Psoas muscle (tissue), 8 donors: ENCODE results near the gene GIMAP2. TPM values are rescaled to one million over a fixed set of nuclear protein-coding genes. Genes with fewer than 3 reads are reported as not detected.

Experiments used
- ATAC-seq, 4 donors: fragments of 200-7000 bp; cut with Tn5 transposase; one replicate each; pipeline ENCODE4 v1.9.1; 2020; ENCODE audit warnings: moderate library complexity in 3 of 4, mild to moderate bottlenecking in 2 of 4
- DNase-seq, 2 donors: peaks; one replicate each; pipeline ENCODE4 v3.0.0-alpha.2; 2020
- H3K27ac ChIP-seq: fragments of 200-600 bp; one replicate; pipeline ENCODE4 v1.8.0; 2022
- H3K27me3 ChIP-seq, 3 donors: fragments of 200-600 bp in 1 of 3; one replicate each; pipeline versions ENCODE4 v1.6.1 to v1.8.0; 2013 to 2022; ENCODE audit warnings: low read length in 2 of 3, mild to moderate bottlenecking in 2 of 3, moderate library complexity in 1 of 3; ENCODE audit not compliant: insufficient read depth in 3 of 3
- H3K36me3 ChIP-seq, 2 donors: fragments of 200-600 bp in 1 of 2; one replicate each; pipeline versions ENCODE4 v1.6.1 to v1.8.0; 2013 to 2022; ENCODE audit warnings: low read depth in 1 of 2, mild to moderate bottlenecking in 1 of 2, moderate library complexity in 1 of 2; ENCODE audit not compliant: insufficient read depth in 1 of 2
- H3K4me1 ChIP-seq: fragments of 200-600 bp; one replicate; pipeline ENCODE4 v1.8.0; 2022
- H3K4me3 ChIP-seq: fragments of 200-600 bp; one replicate; pipeline ENCODE4 v1.8.0; 2022; ENCODE audit warnings: mild to moderate bottlenecking
- H3K9me3 ChIP-seq: fragments of 200-600 bp; one replicate; pipeline ENCODE4 v1.8.0; 2022
- WGBS, 3 donors: extraction: QIAGEN DNeasy Blood & Tissue Kit; methylation state at CpG; one replicate each; pipeline versions ENCODE4 v1.1.6 to v1.1.7; 2013; 5-methylcytosine and 5-hydroxymethylcytosine counted together
- intact Hi-C, 2 donors: fragments of 100-400 bp; cut with DNase I; formaldehyde crosslinking; loops; one replicate each; pipeline versions ENCODE4 v1.11.0 to v1.14.2; 2022
- polyA plus RNA-seq, 3 donors: library from polyadenylated mRNA; stranded (reverse); fragments of 200-250 nt; gene quantifications; one replicate each; pipeline ENCODE4 v1.2.3, GENCODE V29; 2013
- total RNA-seq, 4 donors: library from RNA; stranded (reverse); fragmentation: NEBNext Ultra II Directional in 2 of 4; extraction: Animal tissue kit (Norgen Biotek cat#: 25700) in 2 of 4; gene quantifications; one replicate each; pipeline versions ENCODE4 v1.2.1 to v1.2.4, GENCODE V29; 2021 to 2023
- TF ChIP-seq, protein P1 (sequence below): fragments of 200-600 bp; IDR thresholded peaks from one replicate; pipeline ENCODE4 v1.8.0; 2022; ENCODE audit warnings: antibody characterized with exemption
- donor health status: healthy with polysubstance abuse.
- donor health status: DM: no; HTN: no; CAD: no; lungs with moderate emphysema.
- donor health status: Bipolar disorder and iron deficiency.
- donor health status: healthy.
- donor health status: DM: yes; HTN: yes; CAD: no.
- donor health status: DM: no; HTN: no; CAD: no.
- donor health status: DM: no; HTN: no; CAD: no.
- donor health status: DM: yes; HTN: yes; CAD: no.

GIMAP2 gene
- total and polyA plus RNA-seq, 7 donors = 1.4 to 5.3 (median 2.3) TPM

DNA sequence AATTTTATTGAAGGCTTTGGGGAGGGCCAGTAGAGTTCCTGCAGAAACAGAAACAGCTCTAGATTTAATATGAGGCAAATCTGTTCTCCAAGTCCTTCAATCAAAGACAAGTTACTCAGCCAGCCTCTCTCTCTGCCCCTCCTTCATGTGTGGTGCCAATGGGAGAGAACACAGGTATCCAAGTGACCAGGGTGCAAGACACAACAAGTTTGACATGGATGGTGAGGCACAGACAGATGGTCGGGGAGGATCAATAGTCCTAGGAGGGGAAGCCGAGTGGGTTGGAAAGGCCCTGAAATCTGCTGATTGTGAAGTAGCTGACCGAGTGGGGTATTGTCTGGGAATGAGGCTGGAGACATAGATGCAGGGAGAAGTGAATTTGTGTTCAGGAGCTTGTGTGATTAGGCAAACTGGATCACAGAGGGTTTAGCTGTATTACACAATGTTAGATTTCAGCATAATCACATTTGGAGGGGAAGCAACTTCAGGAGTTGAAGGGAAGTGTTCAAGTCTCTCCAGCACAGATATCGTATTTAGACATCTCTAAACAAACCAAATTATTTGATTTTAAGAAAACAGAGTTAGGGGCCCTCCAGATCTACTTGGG, 32.4 kb downstream of the GIMAP2 start:
- ATAC-seq = no peak
- Histone ChIP-seq H3K36me3 (no peaks in the 10 kb centered on the region), H3K4me3 (peak overlapping the region; percentile 60), H3K27ac (peak overlapping the region; percentile 34), H3K4me1 (no peaks in the 10 kb centered on the region), H3K27me3 (no peaks in the 10 kb centered on the region), H3K9me3 (peaks cover 8% of the 10 kb centered on the region)
- WGBS, 3 donors = 53 to 62% (median 56%) methylated on average over 4 of the region's 4 CpGs
- no peak for DNase-seq
- TF ChIP-seq, protein P1, sequence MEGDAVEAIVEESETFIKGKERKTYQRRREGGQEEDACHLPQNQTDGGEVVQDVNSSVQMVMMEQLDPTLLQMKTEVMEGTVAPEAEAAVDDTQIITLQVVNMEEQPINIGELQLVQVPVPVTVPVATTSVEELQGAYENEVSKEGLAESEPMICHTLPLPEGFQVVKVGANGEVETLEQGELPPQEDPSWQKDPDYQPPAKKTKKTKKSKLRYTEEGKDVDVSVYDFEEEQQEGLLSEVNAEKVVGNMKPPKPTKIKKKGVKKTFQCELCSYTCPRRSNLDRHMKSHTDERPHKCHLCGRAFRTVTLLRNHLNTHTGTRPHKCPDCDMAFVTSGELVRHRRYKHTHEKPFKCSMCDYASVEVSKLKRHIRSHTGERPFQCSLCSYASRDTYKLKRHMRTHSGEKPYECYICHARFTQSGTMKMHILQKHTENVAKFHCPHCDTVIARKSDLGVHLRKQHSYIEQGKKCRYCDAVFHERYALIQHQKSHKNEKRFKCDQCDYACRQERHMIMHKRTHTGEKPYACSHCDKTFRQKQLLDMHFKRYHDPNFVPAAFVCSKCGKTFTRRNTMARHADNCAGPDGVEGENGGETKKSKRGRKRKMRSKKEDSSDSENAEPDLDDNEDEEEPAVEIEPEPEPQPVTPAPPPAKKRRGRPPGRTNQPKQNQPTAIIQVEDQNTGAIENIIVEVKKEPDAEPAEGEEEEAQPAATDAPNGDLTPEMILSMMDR = no peak
- intact Hi-C loops = no loop called here

DNA sequence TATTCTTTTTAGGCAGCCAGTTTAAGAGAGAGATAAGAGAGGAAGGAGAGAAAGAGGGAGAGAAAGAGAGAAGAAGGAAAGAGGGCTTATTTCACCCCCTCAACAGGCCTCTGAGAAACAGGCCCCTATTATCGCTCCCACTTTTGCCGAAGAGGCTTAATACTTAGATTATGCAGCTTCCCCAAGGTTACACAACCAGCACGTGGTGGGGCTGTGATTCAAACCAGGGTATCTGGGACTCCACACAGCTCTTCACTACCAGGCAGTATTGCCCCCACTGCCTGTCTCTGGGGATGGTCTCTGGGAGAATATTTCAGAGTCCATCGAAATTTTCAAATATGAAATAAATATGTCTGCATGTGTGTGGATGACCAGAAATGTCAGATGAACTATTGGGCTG, 33.9 kb downstream of the GIMAP2 start:
- H3K4me3 ChIP-seq = no peak overlapping the region
- no peak overlapping the region for H3K27ac ChIP-seq
- H3K36me3 ChIP-seq = no peaks in the 10 kb centered on the region
- TF ChIP-seq, protein P1 = no peak
- DNase-seq (no peak), ATAC-seq (no peak)
- no peaks in the 10 kb centered on the region for H3K27me3 ChIP-seq
- intact Hi-C loops = no loop called here
- H3K4me1 ChIP-seq = no peaks in the 10 kb centered on the region
- WGBS, 3 donors = 64 to 81% (median 69%) methylated on average over 4 of the region's 4 CpGs
- H3K9me3 ChIP-seq = no peaks in the 10 kb centered on the region

DNA sequence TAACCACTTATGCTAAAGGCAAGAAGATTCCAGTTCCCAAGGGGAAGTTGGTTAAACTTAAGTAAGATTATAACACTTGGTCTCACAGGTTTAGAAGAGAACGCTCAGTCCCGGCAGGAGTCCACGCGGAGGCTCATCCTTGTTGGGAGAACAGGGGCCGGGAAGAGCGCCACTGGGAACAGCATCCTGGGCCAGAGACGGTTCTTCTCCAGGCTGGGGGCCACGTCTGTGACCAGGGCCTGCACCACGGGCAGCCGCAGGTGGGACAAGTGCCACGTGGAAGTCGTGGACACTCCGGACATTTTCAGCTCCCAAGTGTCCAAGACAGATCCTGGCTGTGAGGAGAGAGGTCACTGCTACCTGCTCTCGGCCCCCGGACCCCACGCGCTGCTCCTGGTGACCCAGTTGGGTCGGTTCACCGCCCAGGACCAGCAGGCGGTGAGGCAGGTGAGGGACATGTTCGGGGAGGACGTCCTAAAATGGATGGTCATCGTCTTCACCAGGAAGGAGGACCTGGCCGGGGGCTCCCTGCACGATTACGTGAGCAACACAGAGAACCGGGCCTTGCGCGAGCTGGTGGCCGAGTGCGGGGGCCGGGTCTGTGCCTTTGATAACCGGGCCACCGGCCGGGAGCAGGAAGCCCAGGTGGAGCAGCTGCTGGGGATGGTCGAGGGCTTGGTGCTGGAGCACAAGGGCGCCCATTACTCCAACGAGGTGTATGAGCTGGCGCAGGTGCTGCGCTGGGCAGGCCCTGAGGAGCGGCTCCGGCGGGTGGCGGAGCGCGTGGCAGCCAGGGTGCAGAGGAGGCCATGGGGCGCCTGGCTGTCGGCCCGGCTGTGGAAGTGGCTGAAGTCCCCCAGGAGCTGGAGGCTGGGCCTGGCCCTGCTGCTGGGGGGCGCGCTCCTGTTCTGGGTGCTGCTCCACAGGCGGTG, 34.7 kb downstream of the GIMAP2 start:
- Histone ChIP-seq H3K4me1 (no peaks in the 10 kb centered on the region), H3K4me3 (no peak overlapping the region), H3K27ac (no peak overlapping the region), H3K9me3 (no peaks in the 10 kb centered on the region), H3K36me3 (no peaks in the 10 kb centered on the region), H3K27me3 (no peaks in the 10 kb centered on the region)
- DNase-seq = no peak
- TF ChIP-seq, protein P1 = no peak
- intact Hi-C loops = loop anchor here in 1 of 2 donors (2.0 kb wide), 1 partner anchor 31 kb away; no protein-coding TSS in a partner anchor
- 81 to 92% (median 90%) methylated on average over 49 to 52 of the region's 52 CpGs for WGBS, 3 donors
- no peak for ATAC-seq

DNA sequence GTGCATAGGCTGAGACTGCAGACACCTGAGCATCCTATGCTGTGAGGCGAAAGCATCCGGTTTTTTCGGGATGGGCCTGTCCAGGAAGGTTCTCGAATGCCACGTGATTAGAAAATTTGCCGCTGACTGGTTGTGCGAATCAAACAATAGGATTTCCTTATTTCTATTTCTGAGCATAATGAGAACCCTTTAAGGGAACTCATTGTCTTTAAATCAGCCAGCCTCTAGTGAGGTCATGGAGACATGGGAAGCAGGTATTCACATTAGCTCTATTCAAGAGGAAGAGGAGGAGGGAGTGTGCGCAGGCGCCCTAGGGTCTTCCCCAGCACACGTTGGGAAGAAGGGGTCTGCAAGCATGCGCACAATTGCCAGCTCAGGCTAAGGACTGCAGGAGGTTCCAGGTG, 36.5 kb downstream of the GIMAP2 start:
- no peaks in the 10 kb centered on the region for H3K27me3 ChIP-seq
- peak overlapping the region; percentile 36 for H3K4me3 ChIP-seq
- H3K4me1 ChIP-seq = no peaks in the 10 kb centered on the region
- TF ChIP-seq, protein P1 = no peak
- DNase-seq (peak in 1 of 2 donors; percentile 53), ATAC-seq (peak in 3 of 4 donors; percentile 50 to 69 (median 68))
- peak overlapping the region; percentile 71 for H3K27ac ChIP-seq
- H3K36me3 ChIP-seq = no peaks in the 10 kb centered on the region
- intact Hi-C loops = loop anchor here in 1 of 2 donors (2.0 kb wide), 1 partner anchor 29 kb away; no protein-coding TSS in a partner anchor
- no peaks in the 10 kb centered on the region for H3K9me3 ChIP-seq
- WGBS, 3 donors = 77 to 84% (median 77%) methylated on average over 11 of the region's 11 CpGs
